ENCODE results near the gene METTL13.

The METTL13 gene

DNA sequence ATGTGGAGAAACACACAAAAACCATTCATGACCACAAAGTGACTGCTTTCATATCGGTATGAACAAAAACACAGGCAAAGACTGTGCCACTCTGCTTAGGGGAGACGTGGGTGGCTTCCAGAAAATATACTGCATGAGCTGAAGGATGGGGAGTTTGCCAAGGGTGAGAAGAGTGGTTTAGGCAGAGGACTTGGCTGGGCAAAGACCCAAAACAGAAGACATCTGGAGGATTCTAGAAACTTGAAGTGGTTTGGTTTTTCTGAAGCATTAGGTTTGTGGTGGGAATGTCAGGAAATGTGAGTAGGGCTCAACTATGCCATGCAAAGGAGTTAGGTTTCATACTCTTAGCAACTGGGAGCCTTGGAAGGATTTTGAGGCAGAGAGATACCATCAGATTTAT, 33.2 kb downstream of the METTL13 start:
- peak; percentile 47 for DNase-seq (ENCODE audit: extremely low read depth, low read depth)

GRCh38 chr1:171816300-171816901, 34.9 kb downstream of the METTL13 start:
- TF ChIP-seq CTCF (IDR thresholded peaks at IDR 0.05; ENCODE audit: low read depth, low read length): no peak
- DNase-seq (ENCODE audit: extremely low read depth, low read depth): no peak

More for the DNA sequence above, 33.2 kb downstream of the METTL13 start:
- TF ChIP-seq CTCF (IDR thresholded peaks at IDR 0.05; ENCODE audit: low read depth, low read length): no peak

DNA sequence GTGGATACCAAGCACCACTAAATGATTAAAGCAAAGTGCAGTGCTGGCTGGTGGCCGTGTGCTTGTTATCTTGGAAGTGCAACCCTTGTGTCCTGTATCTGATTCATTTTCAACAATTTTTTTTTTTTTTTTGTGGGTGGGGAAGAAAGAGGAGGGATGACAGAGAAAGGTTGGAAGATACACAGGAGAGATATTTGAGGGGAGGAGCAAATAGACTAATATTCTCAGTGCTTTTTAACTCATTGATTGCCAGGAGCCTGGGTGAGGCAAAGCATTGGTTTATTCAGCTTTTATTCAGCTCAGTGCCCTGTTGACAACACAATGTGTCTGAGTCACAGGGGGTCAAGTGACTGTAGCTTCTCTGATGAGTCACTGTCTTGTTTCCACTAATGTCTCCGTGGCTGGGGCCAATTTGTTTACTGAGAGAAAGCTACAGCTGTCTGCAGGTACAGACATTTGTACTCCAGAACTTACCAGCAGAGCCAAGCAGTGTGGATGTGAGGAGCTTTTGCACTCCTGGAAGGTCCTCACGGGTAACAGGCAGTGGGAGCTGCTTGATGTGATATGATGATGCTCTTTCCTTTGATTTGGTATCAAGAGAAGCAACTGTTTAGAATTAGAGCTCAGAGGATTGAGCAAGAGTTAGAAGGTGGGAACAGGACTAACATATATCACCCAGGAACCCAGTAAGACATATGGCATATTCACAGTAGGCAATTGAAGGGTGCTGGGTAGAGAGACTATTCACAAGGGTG, 36.2 kb downstream of the METTL13 start:
- no peak for DNase-seq (ENCODE audit: extremely low read depth, low read depth)
- no peak for TF ChIP-seq CTCF (IDR thresholded peaks at IDR 0.05; ENCODE audit: low read depth, low read length)

GRCh38 chr1:171819946-171820345, 38.5 kb downstream of the METTL13 start:
- DNase-seq (ENCODE audit: extremely low read depth, low read depth): no peak
- TF ChIP-seq CTCF (IDR thresholded peaks at IDR 0.05; ENCODE audit: low read depth, low read length): no peak

GRCh38 chr1:171826973-171827372, 45.5 kb downstream of the METTL13 start:
- DNase-seq (ENCODE audit: extremely low read depth, low read depth): no peak
- no peak for TF ChIP-seq CTCF (IDR thresholded peaks at IDR 0.05; ENCODE audit: low read depth, low read length)

DNA sequence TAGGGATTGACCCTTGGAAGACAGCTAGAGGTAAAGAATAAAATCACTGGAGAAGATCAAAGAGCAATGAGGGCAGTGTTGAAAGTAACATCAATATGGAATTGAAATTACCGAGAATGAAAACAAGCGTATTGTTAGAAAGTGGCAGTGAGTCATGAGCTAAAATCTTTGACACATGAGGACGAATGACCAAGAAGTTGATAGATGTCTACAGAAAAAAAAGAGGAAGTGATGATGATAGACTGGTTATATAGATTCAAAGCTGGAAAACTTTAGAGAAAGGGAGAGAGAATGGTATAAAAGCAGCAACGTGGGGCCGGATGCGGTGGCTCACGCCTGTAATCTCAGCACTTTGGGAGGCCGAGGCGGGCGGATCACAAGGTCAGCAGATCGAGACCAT, 47.3 kb downstream of the METTL13 start:
- TF ChIP-seq CTCF (IDR thresholded peaks at IDR 0.05; ENCODE audit: low read depth, low read length): no peak
- DNase-seq (ENCODE audit: extremely low read depth, low read depth): no peak

DNA sequence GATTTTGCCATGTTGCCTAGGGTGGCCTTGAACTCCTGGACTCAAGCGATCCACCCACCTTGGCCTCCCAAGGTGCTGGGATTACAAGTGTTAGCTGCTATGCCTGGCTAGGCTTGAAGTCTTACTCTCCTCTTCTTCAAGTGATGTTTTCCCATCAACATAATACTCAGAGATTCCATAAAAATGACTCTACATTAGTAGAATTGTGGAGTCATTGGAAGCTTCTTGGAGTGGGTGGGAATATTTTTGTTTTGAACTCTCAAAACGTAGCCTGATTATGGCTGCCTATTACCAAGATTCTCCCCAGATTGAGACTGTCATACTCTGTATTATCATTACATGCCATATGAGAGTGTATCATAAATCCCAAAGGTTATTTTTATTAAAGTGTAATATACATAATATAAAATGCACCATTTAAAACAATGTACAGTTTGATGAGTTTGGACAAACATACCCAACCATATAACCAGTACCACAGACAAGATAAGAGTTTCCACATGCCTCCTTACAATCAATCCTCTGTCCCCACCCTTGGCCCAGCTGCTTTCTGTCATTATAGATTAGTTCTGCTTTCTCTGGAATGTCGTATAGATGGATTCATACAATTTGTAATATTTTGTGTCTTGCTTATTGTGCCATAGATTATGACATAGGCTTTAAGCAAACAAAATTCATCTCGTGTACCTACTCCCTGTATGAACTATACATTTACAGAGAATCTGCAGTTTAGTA, 51.8 kb downstream of the METTL13 start:
- DNase-seq (ENCODE audit: extremely low read depth, low read depth): no peak
- TF ChIP-seq CTCF (IDR thresholded peaks at IDR 0.05; ENCODE audit: low read depth, low read length): no peak
